CD4-positive, alpha-beta T cell treated with Interleukin-1 beta for 1 hour (primary cell): ENCODE measurements around the gene RPS3.
"Not testable (repeated sequence)": the region's sequence is repeated elsewhere in the genome, so short reads cannot be mapped to it uniquely, and the experiment has no call there.

Source experiments
- DNase-seq, 2 donors: peaks; one replicate each; pipeline ENCODE4 v3.0.0-alpha.2; 2020 to 2022

Gene RPS3

DNA sequence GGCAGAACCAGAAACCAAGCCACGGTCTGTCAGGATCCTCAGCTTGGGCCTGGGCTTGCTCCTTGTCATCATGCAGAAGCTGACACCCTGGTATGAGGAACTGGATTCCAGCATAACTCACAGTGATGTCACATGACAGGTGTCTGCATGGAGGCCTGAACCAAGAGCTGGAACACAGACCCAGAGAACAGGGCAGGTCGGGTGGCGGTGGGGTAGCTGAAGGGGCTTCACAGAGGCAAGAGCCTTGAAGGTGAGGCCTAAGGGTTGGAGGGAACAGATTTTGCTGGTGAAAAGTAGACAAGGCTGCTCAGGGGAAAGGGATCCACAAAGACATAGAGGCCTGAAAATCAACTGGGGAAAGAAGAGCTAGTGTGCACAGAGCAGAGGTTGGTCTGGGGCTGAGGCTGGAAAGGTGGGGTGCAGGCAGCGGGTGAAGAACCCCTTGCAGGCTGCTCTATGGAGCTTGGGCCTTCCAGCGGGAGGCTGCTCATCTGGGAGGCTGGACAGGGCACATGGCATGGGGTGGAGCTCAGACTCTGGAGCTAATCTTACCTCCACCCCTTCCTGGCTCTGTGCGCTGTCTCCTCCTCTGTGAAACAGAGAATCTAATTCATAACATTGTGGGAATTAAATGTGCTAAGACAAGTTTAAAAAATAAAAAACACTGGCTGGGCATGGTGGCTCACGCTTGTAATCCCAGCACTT, 18.4 kb upstream of the RPS3 start:
- DNase-seq = peak in 1 of 2 donors; percentile 29

DNA sequence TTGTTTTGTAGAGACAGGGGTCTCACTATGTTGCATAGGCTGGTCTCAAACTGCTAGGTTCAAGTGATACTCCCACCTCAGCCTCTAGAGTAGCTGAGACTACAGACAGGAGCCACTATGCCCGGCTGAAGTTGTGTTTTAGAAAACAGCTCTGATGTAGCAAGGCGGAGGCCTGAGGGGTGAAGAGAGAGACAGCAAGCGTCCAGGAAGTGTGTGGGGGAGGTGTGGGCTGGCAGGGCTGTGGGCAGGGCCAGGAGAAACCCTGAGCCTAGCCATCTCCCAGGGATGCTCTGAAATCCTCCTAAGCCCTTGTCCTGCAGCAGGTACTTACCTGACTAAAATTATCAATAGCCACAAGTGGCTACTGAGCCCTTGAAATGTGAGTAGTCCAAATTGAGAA, 16.1 kb upstream of the RPS3 start:
- DNase-seq = peak; percentile 48 to 53

DNA sequence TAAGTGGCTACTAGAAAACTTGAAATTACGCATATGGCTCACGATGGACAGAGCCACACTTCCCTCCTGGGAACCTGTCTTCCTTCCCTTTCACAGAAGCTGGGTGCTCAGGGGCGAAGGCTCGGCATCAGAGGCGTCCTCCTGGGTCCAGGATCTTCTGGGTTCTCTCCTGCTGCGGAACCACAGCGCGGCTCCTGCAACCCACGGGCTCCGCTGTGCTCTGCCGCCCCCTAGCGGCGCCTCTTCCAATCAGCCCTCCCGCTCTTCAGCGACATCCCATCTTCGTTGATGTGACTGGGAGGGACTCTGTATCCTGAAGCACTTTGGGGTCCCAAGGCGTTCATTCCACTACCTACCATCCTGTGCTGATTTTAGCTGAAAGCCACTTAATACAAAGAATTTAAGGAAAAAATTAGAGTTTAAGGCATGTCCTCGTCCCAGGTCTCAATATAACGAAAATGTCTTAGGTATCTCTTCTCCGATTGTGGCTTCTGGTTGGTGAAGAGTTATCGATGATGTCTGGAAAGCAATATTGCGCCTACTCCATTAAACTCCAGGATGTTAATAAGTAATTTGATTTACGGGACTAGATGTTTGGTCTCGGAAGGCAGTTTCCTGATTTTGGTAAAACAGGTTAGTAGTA, 14.8 kb upstream of the RPS3 start:
- peak; percentile 76 to 78 for DNase-seq

DNA sequence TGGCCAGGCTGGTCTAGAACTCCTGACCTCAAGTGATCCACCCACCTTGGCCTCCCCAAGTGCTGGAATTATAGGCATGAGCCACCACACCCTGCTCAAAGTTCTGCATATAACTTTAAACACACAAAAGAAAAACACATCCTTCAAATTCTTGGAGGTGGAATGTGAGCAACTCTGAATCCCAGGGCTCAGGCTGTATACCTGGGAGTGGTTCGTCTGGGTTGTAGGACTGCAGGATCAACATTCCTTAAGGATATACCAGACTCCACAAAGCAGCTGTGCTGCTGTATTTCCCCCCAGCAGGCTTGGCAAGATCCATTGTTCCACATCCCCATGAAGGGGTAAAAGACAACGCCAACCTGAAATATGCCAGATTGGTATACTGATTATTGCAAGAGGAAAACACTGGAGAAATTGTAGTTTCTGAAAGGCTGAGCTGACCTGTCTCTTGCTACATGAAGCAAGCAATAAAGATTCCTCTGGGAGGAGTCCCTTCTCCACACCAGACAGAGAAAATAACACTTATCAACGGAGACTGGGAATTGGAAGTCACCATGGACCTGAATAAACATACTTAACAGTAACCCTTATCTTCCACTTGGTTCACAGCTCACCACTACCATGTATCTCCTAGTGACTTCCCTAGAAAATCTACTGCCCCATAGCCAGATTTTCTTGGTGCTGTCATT, 12.2 kb upstream of the RPS3 start:
- no peak for DNase-seq

DNA sequence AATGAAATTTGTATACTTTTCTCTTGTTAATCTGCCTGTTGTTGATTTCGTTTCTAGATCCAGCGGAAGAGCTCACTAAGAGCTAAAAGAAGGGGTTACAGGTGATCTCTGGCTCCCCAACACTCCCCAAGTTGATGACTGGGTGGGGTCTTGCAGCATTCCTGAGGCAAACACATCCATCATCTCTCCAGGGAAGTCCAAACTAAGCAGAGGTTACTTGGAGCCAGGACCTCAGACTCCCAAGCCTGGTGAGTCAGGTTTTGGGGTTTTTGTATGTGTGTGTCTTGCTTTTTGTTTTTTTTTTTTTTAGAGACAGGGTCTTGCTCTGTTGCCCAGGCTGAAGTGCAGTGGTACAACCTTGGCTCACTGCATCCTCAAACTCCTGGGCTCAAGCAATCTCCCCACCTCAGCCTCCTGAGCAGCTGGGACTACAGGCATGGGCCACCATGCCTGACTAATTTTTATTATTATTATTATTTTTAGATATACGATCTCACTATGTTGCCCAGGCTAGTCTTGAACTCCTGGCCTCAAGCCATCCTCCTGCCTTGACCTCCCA, 11.5 kb upstream of the RPS3 start:
- no peak for DNase-seq

DNA sequence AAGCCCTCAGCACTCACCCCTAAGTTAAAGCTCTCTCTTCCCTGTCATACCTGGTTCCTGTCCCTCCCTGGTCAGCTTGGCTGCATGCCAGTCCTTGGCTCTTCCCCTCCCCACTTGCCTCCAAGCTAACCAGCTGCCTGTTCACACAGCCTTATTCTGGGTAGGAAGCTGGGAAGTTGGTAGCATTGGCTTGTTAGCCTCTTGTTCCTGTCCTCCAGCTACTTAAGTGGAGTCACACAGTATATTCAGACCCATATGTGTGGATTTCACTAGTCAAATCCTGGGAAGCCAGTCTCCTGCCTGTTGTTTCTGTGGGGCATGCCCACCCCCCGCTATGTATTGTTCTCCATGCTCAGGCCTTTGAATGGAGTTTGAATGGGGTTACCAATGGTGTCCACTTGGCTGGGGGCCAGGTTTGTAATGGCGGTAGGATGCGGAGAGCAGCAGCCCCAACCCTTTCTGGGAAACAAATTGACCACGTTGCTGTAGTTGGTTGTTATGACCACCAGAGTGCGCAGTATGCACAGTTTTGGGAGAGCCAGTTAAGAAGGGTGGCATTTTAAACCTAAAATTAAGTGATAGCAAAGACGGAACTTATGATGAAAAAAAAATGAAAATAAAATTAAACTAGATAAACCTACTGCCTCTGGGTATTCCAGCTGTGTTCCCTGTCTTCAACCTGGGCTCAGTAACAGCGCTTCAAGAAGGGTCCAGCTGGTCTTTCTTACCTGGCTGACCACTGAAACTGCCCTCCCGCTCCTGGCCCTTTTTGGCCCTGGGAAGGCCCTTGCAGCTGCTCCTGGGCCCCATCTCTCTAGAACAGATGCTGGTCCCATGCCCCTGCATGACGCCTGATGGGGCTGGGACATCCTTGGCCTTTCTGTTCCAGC, 10.7 kb upstream of the RPS3 start:
- DNase-seq = peak; percentile 77 to 85

DNA sequence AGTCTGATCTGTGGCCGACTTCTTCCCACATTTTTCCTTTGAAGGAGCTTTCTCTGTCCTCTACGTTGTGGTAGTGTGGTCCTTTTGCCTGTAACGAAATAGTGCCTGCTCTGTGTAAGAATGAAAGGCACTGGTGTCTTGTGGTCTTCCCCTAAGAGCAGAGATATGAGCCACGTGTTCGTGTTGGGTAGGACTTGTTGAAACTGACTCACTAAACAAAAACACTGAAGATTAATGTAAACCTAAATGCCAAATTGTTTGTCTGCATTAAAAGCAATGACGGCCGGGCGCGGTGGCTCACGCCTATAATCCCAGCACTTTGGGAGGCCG, 10.1 kb upstream of the RPS3 start:
- DNase-seq = no peak

DNA sequence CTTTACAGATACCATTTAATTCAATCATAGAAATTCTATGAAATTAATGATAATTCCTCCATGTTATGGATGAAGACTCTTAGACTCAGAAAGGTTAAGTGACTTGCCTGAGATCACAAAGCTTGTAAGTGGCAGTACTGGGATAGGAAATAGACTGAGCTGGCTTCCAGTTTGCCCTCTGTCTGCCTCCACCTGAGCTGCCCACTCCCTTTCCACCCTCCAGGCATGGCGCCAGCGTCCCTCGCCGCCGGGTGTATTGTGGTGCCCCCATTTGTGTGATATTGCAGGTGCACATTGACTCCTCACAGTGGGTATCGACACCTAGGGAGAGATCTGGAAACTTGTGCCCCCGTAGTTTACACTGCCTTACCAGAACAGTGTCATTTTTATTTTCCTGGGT, 9.4 kb upstream of the RPS3 start:
- DNase-seq = no peak

DNA sequence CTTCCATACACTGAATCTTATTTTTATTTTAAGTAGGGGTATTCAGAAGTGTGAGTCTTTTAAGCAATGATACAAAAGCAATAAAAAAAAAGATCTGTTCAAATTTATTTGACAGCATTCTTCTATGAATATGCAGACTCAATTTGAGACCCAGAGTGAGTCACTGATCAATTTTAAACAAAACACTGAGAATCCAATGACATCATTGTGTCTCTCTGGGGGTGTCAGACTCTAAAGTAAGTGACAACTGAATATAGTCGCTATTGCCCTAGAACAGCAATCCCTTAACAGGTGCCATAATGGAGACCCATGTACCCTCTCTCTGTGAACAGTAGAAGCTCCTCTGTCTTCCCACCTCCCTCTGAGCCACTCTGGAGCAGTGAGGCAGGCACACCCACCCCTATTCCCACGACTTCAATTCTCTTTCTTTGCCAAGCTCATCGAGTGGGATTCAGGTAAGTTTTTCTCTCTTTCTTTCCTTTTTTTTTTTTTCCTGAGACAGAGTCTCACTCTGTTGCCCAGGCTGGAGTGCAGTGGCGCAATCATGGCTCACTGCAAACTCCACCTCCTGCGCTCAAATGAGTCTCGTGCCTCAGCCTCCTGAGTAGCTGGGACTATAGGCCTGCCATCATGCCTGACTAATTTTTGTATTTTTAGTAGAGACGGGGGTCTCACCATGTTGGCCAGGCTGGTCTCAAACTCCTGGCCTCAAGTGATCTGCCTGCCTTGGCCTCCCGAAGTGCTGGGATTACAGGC, 5.1 kb upstream of the RPS3 start:
- DNase-seq = no peak

DNA sequence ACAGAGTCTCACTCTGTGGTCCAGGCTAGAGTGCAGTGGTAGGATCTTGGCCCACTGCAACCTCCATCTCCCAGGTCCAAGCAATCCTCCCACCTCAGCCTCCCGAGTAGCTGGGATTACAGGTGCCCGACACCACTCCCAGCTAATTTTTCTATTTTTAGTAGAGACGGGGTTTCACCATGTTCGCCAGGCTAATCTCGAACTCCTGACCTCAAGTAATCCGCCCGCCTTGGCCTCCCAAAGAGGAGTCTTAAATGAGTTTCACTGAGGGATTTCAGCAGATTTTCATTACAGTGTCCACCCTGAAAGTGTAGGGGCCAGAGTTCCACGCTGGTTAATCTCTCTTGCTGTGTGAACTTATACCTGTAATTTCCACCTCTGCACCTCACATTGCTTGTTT, 412 bp upstream of the RPS3 start:
- DNase-seq = no peak

DNA sequence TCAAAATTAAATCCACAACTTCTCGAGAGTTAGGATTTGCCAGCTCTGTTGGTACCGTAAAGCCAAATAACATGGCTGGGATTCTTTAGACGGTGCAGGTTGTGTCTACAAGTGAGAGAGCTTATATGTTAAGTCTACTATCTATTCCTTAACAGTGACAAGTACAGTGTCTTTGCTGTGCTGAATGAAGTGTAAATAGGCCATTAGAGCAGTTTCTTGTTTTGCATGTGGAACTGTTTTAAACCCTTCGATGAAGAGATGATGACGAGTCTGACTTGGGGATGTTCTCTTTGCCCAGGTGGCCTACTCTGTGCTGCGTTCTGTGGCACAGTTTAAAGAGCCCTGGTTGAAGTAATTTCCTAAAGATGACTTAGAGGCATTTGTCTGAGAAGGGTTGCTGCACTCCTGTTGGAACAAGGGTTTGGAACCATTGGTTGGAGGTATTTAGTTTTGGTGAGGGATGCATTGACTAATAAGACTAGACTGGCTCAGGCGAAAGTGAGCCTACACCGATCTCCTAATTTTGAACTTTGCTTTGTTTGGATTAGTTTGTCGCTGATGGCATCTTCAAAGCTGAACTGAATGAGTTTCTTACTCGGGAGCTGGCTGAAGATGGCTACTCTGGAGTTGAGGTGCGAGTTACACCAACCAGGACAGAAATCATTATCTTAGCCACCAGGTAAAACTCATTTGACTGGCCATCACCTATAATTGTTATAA, 988 bp downstream of the RPS3 start:
- DNase-seq = peak; percentile 4 to 37

DNA sequence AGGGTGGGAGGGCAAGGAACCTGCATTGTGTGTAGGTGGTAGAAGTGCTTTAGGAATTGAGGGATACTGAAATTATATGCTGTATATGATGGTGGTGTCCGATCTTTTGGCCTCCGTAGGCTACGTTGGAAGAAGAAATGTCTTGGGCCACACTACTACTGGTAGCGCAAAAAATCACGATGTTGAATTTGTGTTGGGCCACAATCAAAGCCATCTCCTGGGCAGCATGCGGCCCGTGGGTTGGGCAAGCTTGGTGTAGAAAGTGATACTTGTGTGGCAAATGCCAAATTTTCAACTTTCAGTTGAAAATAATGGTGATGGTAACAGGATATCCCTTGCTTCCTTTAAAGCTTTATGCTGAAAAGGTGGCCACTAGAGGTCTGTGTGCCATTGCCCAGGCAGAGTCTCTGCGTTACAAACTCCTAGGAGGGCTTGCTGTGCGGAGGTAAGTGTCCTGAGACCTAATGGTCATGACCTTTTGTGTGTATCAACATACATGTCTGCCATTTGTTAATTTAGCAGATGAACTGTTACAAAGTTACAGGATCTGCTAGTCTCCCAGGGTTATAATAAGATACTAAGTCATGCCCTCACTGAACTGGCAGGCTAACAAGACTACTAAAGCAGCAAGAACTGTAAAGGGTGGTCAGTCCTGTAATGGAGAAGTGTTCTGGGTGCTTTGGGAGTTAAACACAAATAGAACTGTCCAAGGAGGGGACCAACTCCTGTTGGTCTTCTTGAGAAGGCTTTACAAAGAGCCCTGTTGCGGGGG, 2.9 kb downstream of the RPS3 start:
- DNase-seq = no peak

DNA sequence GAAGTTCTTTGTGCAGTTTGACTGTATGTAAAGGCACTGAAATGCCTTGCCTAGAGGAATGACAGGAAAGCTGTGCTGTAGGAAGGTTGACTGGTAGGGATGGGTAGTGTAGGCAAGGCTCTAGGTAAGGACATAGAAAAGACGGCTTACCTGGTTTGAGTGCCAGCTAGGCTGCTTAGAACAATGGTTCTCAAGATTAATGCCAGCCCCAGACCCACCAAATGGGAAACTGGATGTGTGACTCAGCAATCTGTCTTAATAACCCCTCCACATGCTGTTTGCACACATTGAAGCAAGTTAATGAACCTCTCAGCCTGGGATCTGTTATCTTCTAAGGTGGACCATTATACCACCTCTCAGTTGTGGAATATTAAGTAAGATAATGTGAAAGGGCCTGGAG, 3.7 kb downstream of the RPS3 start:
- no peak for DNase-seq

DNA sequence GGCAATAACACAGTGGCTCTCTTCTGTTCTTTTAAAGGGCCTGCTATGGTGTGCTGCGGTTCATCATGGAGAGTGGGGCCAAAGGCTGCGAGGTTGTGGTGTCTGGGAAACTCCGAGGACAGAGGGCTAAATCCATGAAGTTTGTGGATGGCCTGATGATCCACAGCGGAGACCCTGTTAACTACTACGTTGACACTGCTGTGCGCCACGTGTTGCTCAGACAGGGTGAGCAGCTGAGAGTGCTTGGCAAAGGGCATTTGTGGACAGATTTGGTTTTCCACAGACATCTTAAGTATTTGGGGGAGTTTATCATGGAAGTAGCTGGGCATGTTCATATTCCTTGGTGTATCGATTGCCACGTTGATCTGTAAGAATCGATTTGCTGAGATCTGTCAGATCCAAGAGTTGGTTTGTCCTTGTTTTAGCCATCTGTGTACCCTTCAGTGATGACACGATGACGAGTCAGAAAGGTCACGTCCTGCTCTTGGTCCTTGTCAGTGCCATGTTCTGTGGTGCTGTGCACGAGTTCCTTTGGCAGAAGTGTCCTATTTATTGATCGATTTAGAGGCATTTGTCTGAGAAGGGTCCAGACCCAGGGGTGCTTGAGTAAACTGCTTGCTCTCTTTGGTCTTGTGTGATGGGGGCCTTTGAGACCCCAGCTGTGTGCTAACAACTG, 4.8 kb downstream of the RPS3 start:
- DNase-seq = no peak

DNA sequence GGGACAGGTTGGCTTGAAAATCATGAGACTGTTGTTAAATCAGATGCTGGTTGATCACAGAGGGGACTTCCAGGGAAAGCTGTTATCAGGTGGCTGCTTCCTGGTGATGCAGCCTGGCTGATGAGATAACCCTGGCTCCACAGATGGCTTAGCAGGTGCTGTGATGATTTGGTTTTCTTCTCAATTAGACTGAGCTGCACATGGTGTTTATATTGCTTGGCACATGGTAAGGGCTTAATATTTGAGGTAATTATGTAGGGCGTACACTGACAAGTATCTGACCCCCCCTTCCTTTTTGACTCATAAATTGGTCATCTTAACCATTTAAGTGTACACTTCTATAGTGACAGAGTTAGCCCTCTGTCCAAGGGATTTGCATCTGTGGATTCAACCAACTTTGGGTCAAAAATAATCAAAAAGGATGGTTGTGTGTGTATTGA, 7.0 kb downstream of the RPS3 start:
- no peak for DNase-seq

DNA sequence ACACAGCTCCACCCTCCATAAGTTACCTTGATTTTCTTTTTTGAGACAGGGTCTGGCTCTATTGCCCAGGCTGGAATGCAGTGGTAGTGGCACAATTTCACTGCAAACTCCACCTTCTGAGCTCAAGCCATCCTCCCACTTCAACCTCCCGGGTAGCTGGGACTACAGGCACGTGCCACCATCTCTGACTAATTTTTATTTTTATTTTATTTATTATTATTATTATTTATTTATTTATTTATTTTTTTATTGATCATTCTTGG, 9.6 kb downstream of the RPS3 start:
- DNase-seq = no peak

DNA sequence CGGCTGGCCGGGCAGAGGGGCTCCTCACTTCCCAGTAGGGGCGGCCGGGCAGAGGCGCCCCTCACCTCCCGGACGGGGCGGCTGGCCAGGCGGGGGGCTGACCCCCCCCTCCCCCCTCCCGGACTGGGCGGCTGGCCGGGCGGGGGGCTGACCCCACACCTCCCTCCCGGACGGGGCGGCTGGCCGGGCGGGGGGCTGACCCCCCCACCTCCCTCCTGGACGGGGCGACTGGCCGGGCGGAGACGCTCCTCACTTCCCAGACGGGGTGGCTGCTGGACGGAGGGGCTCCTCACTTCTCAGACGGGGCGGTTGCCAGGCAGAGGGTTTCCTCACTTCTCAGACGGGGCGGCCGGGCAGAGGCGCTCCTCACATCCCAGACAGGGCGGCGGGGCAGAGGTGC, 10.7 kb downstream of the RPS3 start:
- DNase-seq = not testable (repeated sequence)

DNA sequence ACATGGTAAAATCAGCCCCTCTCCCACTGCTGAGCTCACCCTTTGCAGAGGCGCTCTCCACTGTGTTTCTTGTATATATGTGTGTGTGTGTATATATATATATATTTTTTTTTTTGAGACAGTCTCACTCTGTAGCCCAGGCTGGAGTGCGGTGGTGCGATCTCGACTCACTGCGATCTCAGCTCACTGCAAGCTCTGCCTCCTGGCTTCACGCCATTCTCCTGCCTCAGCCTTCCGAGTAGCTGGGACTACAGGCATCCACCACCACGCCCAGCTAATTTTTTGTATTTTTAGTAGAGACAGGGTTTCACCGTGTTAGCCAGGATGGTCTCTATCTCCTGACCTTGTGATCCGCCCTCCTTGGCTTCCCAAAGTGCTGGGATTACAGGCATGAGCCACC, 13.8 kb downstream of the RPS3 start:
- not testable (repeated sequence) for DNase-seq

DNA sequence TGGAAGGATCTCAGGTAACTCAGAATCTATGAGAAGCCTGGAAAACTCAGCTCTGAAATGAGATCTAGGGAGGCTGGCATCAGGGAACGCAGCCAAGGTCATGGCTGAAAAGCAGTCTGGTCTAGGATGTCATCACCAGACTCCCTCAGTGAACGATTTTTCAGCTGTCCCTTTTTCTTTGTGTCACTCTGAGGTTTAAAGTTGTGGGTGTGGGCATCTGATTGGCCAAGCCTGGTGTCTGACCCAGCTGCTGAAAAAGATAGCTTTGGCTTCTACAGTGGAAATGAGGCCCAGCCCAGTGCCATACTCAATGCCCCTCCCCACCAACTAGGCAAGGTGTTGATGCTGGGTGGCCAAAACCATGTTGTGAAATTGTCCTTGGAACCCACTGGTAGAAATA, 14.5 kb downstream of the RPS3 start:
- DNase-seq = no peak
